HEK293 (cell line): ENCODE results near the gene C19orf12.

Experiments
- CTCF ChIA-PET: fragments of 350-600 bp; formaldehyde crosslinking; extraction: SDS; loops from one replicate; lab custom pipeline; 2021; ENCODE audit warnings: antibody characterized with exemption; lab: Yijun Ruan, JAX
- POLR2A ChIA-PET: fragments of 300-600 bp; formaldehyde crosslinking; extraction: SDS; loops from one replicate; lab custom pipeline; 2020; ENCODE audit warnings: antibody characterized with exemption, inconsistent platforms; lab: Yijun Ruan, JAX
- H3K27ac ChIP-seq: fragments of 200-500 bp; sonication (Bioruptor generic); 2 replicates; pipeline ENCODE4 v1.5.1; 2014; ENCODE audit warnings: low read depth, low read length, control low read depth, inconsistent platforms; ENCODE audit errors: extremely low read depth
- H3K36me3 ChIP-seq, 2 experiments: fragments of 200-500 bp in 1 of 2; sonication (Bioruptor generic) in 1 of 2; 1 replicate in 1 of 2; 2 replicates in 1 of 2; pipeline ENCODE4 v1.5.1; 2014 to 2017; ENCODE audit warnings: inconsistent platforms in 2 of 2, low read length in 2 of 2; ENCODE audit not compliant: control insufficient read depth in 2 of 2, insufficient read depth in 1 of 2
- H3K4me1 ChIP-seq: fragments of 200-500 bp; sonication (Bioruptor generic); 2 replicates; pipeline ENCODE4 v1.5.1; 2014; ENCODE audit warnings: mild to moderate bottlenecking, low read length, inconsistent platforms; ENCODE audit not compliant: control insufficient read depth, insufficient read depth
- H3K4me3 ChIP-seq: 2 replicates; pipeline ENCODE4 v1.5.1; 2011; ENCODE audit warnings: low read depth, mild to moderate bottlenecking, control low read depth, low read length, moderate library complexity
- H3K9me3 ChIP-seq: fragments of 200-500 bp; sonication (Bioruptor generic); 2 replicates; pipeline ENCODE4 v1.5.1; 2014; ENCODE audit warnings: low read depth, low read length, inconsistent platforms; ENCODE audit not compliant: control insufficient read depth, insufficient read depth
- GLIS2 ChIP-seq: fragments of 450-650 bp; formaldehyde crosslinking; IDR thresholded peaks from 2 replicates; pipeline ENCODE4 v1.5.1; 2016; ENCODE audit warnings: missing biosample characterization, missing genetic modification characterization
- PRDM10 ChIP-seq: fragments of 450-650 bp; formaldehyde crosslinking; IDR thresholded peaks from 2 replicates; pipeline ENCODE4 v1.5.1; 2016; ENCODE audit warnings: missing biosample characterization, missing genetic modification characterization
- REPIN1 ChIP-seq: fragments of 450-650 bp; formaldehyde crosslinking; IDR thresholded peaks from 2 replicates; pipeline ENCODE4 v1.5.1; 2017; ENCODE audit warnings: missing biosample characterization, missing genetic modification characterization, low read depth
- SCRT1 ChIP-seq: fragments of 450-650 bp; formaldehyde crosslinking; IDR thresholded peaks from 2 replicates; pipeline ENCODE4 v1.5.1; 2016; ENCODE audit warnings: missing biosample characterization, missing genetic modification characterization, borderline replicate concordance
- SP2 ChIP-seq: fragments of 450-650 bp; formaldehyde crosslinking; IDR thresholded peaks from 2 replicates; pipeline ENCODE4 v1.5.1; 2016; ENCODE audit warnings: missing biosample characterization, missing genetic modification characterization
- ZBTB48 ChIP-seq: fragments of 450-650 bp; formaldehyde crosslinking; IDR thresholded peaks from 2 replicates; pipeline ENCODE4 v1.5.1; 2016; ENCODE audit warnings: missing biosample characterization, missing genetic modification characterization
- ZFP37 ChIP-seq: fragments of 450-650 bp; formaldehyde crosslinking; IDR thresholded peaks from 2 replicates; pipeline ENCODE4 v1.5.1; 2016; ENCODE audit warnings: missing biosample characterization, missing genetic modification characterization
- ZFP41 ChIP-seq: fragments of 450-650 bp; formaldehyde crosslinking; IDR thresholded peaks from 2 replicates; pipeline ENCODE4 v1.5.1; 2016; ENCODE audit warnings: missing biosample characterization, missing genetic modification characterization, borderline replicate concordance
- ZNF140 ChIP-seq: fragments of 450-650 bp; formaldehyde crosslinking; IDR thresholded peaks from 2 replicates; pipeline ENCODE4 v1.5.1; 2016; ENCODE audit warnings: missing biosample characterization, missing genetic modification characterization
- ZNF175 ChIP-seq: fragments of 450-650 bp; formaldehyde crosslinking; IDR thresholded peaks from 2 replicates; pipeline ENCODE4 v1.5.1; 2016; ENCODE audit warnings: missing biosample characterization, missing genetic modification characterization
- ZNF302 ChIP-seq: fragments of 450-650 bp; formaldehyde crosslinking; IDR thresholded peaks from 2 replicates; pipeline ENCODE4 v1.5.1; 2016; ENCODE audit warnings: missing biosample characterization, missing genetic modification characterization, low read depth
- ZNF311 ChIP-seq: fragments of 450-650 bp; formaldehyde crosslinking; IDR thresholded peaks from 2 replicates; pipeline ENCODE4 v1.5.1; 2017; ENCODE audit warnings: missing biosample characterization, missing genetic modification characterization, borderline replicate concordance
- ZNF354C ChIP-seq: fragments of 450-650 bp; formaldehyde crosslinking; IDR thresholded peaks from 2 replicates; pipeline ENCODE4 v1.5.1; 2016; ENCODE audit warnings: missing biosample characterization, missing genetic modification characterization, low read depth, borderline replicate concordance
- ZNF426 ChIP-seq: fragments of 450-650 bp; formaldehyde crosslinking; IDR thresholded peaks from 2 replicates; pipeline ENCODE4 v1.5.1; 2017; ENCODE audit warnings: missing biosample characterization, missing genetic modification characterization, mild to moderate bottlenecking, inconsistent platforms, moderate library complexity
- ZNF510 ChIP-seq: fragments of 450-650 bp; formaldehyde crosslinking; IDR thresholded peaks from 2 replicates; pipeline ENCODE4 v1.5.1; 2018; ENCODE audit warnings: mild to moderate bottlenecking, missing genetic modification characterization, missing biosample characterization; ENCODE audit not compliant: insufficient replicate concordance
- ZNF549 ChIP-seq: fragments of 450-650 bp; IDR thresholded peaks from 2 replicates; pipeline ENCODE4 v1.5.1; 2018; ENCODE audit warnings: missing biosample characterization, missing genetic modification characterization, mild to moderate bottlenecking, inconsistent platforms, moderate library complexity
- ZNF621 ChIP-seq: fragments of 450-650 bp; formaldehyde crosslinking; IDR thresholded peaks from 2 replicates; pipeline ENCODE4 v1.5.1; 2017; ENCODE audit warnings: missing biosample characterization, missing genetic modification characterization
- ZNF626 ChIP-seq: fragments of 450-650 bp; sonication (Bioruptor Pico); formaldehyde crosslinking; IDR thresholded peaks from 2 replicates; pipeline ENCODE4 v1.5.1; 2018; ENCODE audit warnings: missing biosample characterization, missing genetic modification characterization, inconsistent platforms
- ZNF776 ChIP-seq: fragments of 450-650 bp; formaldehyde crosslinking; IDR thresholded peaks from 2 replicates; pipeline ENCODE4 v1.5.0; 2017; ENCODE audit warnings: missing biosample characterization, missing genetic modification characterization, borderline replicate concordance
- ZNF785 ChIP-seq: fragments of 450-650 bp; formaldehyde crosslinking; IDR thresholded peaks from 2 replicates; pipeline ENCODE4 v1.5.1; 2016; ENCODE audit warnings: missing biosample characterization, missing genetic modification characterization
- ZSCAN23 ChIP-seq: fragments of 450-650 bp; formaldehyde crosslinking; IDR thresholded peaks from 2 replicates; pipeline ENCODE4 v1.5.1; 2016; ENCODE audit warnings: missing biosample characterization, missing genetic modification characterization
- TF ChIP-seq, protein P1 (sequence below): fragments of 450-650 bp; IDR thresholded peaks from 2 replicates; pipeline ENCODE4 v1.5.1; 2018; ENCODE audit warnings: missing biosample characterization, mild to moderate bottlenecking, missing genetic modification characterization
- TF ChIP-seq, protein P2 (sequence below): sonication (generic); formaldehyde crosslinking; IDR thresholded peaks from 2 replicates; pipeline ENCODE4 v1.8.1; 2022; ENCODE audit warnings: mild to moderate bottlenecking, moderate library complexity, missing genetic modification reagents
- TF ChIP-seq, protein P3 (sequence below): fragments of 450-650 bp; formaldehyde crosslinking; IDR thresholded peaks from 2 replicates; pipeline ENCODE4 v1.5.1; 2016; ENCODE audit warnings: missing biosample characterization, missing genetic modification characterization

Gene C19orf12

GRCh38 chr19:29704562-29705558, 10.2 kb downstream of the C19orf12 start:
- no peak overlapping the region for H3K27ac ChIP-seq
- POLR2A ChIA-PET, result interaction anchor here (1.0 to 1.3 kb wide), 2 partner anchors 10 to 163 kb away, joined by 4 to 6 read pairs; partner anchors contain the start of gene C19orf12
- TF ChIP-seq ZNF354C (tag by site-specific recombination) (no peak), ZNF626 (tag by site-specific recombination) (no peak), GLIS2 (tag by site-specific recombination) (no peak), ZSCAN23 (tag by site-specific recombination) (no peak), SCRT1 (tag by site-specific recombination) (no peak), ZNF175 (no peak), ZNF621 (tag by site-specific recombination) (no peak), REPIN1 (tag by site-specific recombination) (no peak), ZNF426 (no peak), ZNF776 (tag by site-specific recombination) (no peak), ZNF311 (tag by site-specific recombination) (no peak), SP2 (tag by site-specific recombination) (no peak), ZNF549 (tag by site-specific recombination) (no peak), ZFP41 (tag by site-specific recombination) (no peak), ZNF785 (no peak)
- TF ChIP-seq, protein P1, sequence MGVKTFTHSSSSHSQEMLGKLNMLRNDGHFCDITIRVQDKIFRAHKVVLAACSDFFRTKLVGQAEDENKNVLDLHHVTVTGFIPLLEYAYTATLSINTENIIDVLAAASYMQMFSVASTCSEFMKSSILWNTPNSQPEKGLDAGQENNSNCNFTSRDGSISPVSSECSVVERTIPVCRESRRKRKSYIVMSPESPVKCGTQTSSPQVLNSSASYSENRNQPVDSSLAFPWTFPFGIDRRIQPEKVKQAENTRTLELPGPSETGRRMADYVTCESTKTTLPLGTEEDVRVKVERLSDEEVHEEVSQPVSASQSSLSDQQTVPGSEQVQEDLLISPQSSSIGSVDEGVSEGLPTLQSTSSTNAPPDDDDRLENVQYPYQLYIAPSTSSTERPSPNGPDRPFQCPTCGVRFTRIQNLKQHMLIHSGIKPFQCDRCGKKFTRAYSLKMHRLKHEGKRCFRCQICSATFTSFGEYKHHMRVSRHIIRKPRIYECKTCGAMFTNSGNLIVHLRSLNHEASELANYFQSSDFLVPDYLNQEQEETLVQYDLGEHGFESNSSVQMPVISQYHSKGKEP (tag by site-specific recombination), result no peak
- H3K36me3 ChIP-seq, result peaks cover 36 to 53% of the 10 kb centered on the region in 2 experiments
- CTCF ChIA-PET, result interaction anchor here (0.7 to 13.2 kb wide), 6 partner anchors 8 to 94 kb away, joined by 3 to 220 read pairs (median 9); partner anchors contain the start of gene C19orf12
- H3K4me1 ChIP-seq, result no peaks in the 10 kb centered on the region
- H3K9me3 ChIP-seq, result no peaks in the 10 kb centered on the region
- H3K4me3 ChIP-seq, result no peak overlapping the region

- no peak overlapping the region for H3K4me3 ChIP-seq
- no peaks in the 10 kb centered on the region for H3K4me1 ChIP-seq
- TF ChIP-seq ZFP37 (tag by site-specific recombination) (no peak), ZNF510 (no peak), ZBTB48 (tag by site-specific recombination) (no peak), PRDM10 (tag by site-specific recombination) (no peak), ZNF140 (tag by site-specific recombination) (no peak), ZNF302 (no peak)
- TF ChIP-seq, protein P2, sequence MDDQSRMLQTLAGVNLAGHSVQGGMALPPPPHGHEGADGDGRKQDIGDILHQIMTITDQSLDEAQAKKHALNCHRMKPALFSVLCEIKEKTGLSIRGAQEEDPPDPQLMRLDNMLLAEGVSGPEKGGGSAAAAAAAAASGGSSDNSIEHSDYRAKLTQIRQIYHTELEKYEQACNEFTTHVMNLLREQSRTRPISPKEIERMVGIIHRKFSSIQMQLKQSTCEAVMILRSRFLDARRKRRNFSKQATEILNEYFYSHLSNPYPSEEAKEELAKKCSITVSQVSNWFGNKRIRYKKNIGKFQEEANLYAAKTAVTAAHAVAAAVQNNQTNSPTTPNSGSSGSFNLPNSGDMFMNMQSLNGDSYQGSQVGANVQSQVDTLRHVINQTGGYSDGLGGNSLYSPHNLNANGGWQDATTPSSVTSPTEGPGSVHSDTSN (CRISPR knock-in tag), result no peak
- TF ChIP-seq, protein P3, sequence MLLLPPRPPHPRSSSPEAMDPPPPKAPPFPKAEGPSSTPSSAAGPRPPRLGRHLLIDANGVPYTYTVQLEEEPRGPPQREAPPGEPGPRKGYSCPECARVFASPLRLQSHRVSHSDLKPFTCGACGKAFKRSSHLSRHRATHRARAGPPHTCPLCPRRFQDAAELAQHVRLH (tag by site-specific recombination), result no peak
- H3K36me3 ChIP-seq, result peaks cover 31 to 51% of the 10 kb centered on the region in 2 experiments
- H3K27ac ChIP-seq, result no peak overlapping the region
- H3K9me3 ChIP-seq, result no peaks in the 10 kb centered on the region
- POLR2A ChIA-PET, result interaction anchor here (1.2 kb wide), 1 partner anchor 12 kb away, joined by 3 read pairs; the partner anchor contains the start of gene C19orf12
- CTCF ChIA-PET, result interaction anchor here (0.6 to 6.1 kb wide), 3 partner anchors 9 to 151 kb away, joined by 3 to 37 read pairs (median 14); partner anchors contain the start of gene C19orf12
Observed at GRCh38 chr19:29702963-29703320, 12.1 kb downstream of the C19orf12 start.
